HepG2 (cell line): ENCODE results near the gene FNDC3B. TPM values are rescaled to one million over a fixed set of nuclear protein-coding genes. Genes with fewer than 3 reads are reported as not detected.

Experiments used
- ATAC-seq: fragments of 200-7000 bp; cut with Tn5 transposase; 3 replicates; pipeline ENCODE4 v1.9.1; 2020; ENCODE audit warnings: mild to moderate bottlenecking, moderate library complexity
- BruUV-seq: library from RNA; stranded (reverse); fragments of 400-500 nt; replicated peaks from 2 replicates; lab custom pipeline; 2021; lab: Mats Ljungman, UMichigan
- CTCF ChIA-PET: fragments of 300-600 bp; formaldehyde crosslinking; extraction: SDS; loops from one replicate; lab custom pipeline; 2021; ENCODE audit warnings: low total read pairs, inconsistent platforms, low intra/inter-chr PET ratio; lab: Yijun Ruan, JAX
- POLR2A ChIA-PET: fragments of 350-600 bp; sonication (Branson Sonifier 250); formaldehyde crosslinking; loops from one replicate; lab custom pipeline; 2020; ENCODE audit warnings: antibody characterized with exemption, inconsistent platforms; lab: Yijun Ruan, JAX
- DNase-seq: peaks from one replicate; pipeline ENCODE4 v3.0.0-alpha.2; 2015; ENCODE audit warnings: low spot score
- FAIRE-seq: peaks from 3 replicates; lab custom pipeline; 2011; peaks lifted over from hg19 to GRCh38; lab: Jason Lieb, UNC
- H2AFZ ChIP-seq: one replicate; pipeline ENCODE4 v1.6.1; 2011; ENCODE audit warnings: low read length, inconsistent platforms
- H3K27ac ChIP-seq: fragments of 300-600 bp; 3 replicates; pipeline ENCODE4 v1.8.0; 2011; ENCODE audit warnings: mixed run types, mild to moderate bottlenecking, mixed read lengths, low read length, inconsistent platforms; ENCODE audit not compliant: insufficient read depth; ENCODE audit errors: extremely low read length
- H3K27me3 ChIP-seq, 2 experiments: fragments of 200-600 bp in 1 of 2; 2 replicates in 1 of 2; 3 replicates in 1 of 2; pipeline versions ENCODE4 v1.6.0 to v1.8.0; 2011; ENCODE audit warnings: low read length in 2 of 2, mild to moderate bottlenecking in 2 of 2, moderate library complexity in 2 of 2, inconsistent platforms in 1 of 2; ENCODE audit not compliant: insufficient read depth in 2 of 2, control insufficient read depth in 1 of 2
- H3K36me3 ChIP-seq, 2 experiments: fragments of 200-600 bp in 1 of 2; replicated peaks in 1 of 2; 2 replicates in 1 of 2; 3 replicates in 1 of 2; pipeline versions ENCODE4 v1.5.1 to v1.8.0; 2011; ENCODE audit warnings: low read length in 2 of 2, inconsistent platforms in 1 of 2; ENCODE audit not compliant: insufficient read depth in 2 of 2, control insufficient read depth in 1 of 2
- H3K4me1 ChIP-seq: 2 replicates; pipeline ENCODE4 v1.5.1; 2012; ENCODE audit warnings: low read length, inconsistent platforms; ENCODE audit not compliant: insufficient read depth
- H3K4me2 ChIP-seq: 2 replicates; pipeline ENCODE4 v1.6.0; 2011; ENCODE audit warnings: low read depth, low read length, inconsistent platforms
- H3K4me3 ChIP-seq, 3 experiments: fragments of 200-600 bp in 1 of 3; sonication (generic), shearing (Covaris generic) in 1 of 3; replicated peaks in 1 of 3; 2 replicates each; pipeline ENCODE4 v1.5.1; 2011 to 2016; ENCODE audit warnings: low read length in 3 of 3, inconsistent platforms in 2 of 3, low read depth in 2 of 3, mild to moderate bottlenecking in 2 of 3, control low read depth in 1 of 3, mixed read lengths in 1 of 3; ENCODE audit not compliant: insufficient read depth in 1 of 3
- H3K79me2 ChIP-seq: one replicate; pipeline ENCODE4 v1.6.1; 2011; ENCODE audit warnings: low read length, inconsistent platforms; ENCODE audit not compliant: insufficient read depth
- H3K9ac ChIP-seq: 2 replicates; pipeline ENCODE4 v1.6.0; 2011; ENCODE audit warnings: mild to moderate bottlenecking, low read depth, low read length, inconsistent platforms; ENCODE audit not compliant: insufficient read depth
- H3K9me3 ChIP-seq: 2 replicates; pipeline ENCODE4 v1.5.1; 2012; ENCODE audit warnings: mild to moderate bottlenecking, low read length
- H4K20me1 ChIP-seq: 2 replicates; pipeline ENCODE4 v1.6.0; 2011; ENCODE audit warnings: inconsistent platforms, mild to moderate bottlenecking, low read length, moderate library complexity; ENCODE audit not compliant: insufficient read depth
- AGO2 ChIP-seq: fragments of 200-400 bp; formaldehyde crosslinking; optimal IDR thresholded peaks from 2 replicates; pipeline ENCODE3; 2017; ENCODE audit warnings: mild to moderate bottlenecking, low read depth, low read length, moderate library complexity
- CTCF ChIP-seq: sonication (generic); formaldehyde crosslinking; IDR thresholded peaks from 2 replicates; pipeline ENCODE4 v1.5.0; 2020; ENCODE audit warnings: mild to moderate bottlenecking, missing genetic modification reagents, moderate library complexity
- MYC ChIP-seq: sonication (generic); formaldehyde crosslinking; IDR thresholded peaks from 2 replicates; pipeline ENCODE4 v1.9.0; 2021; ENCODE audit warnings: missing genetic modification reagents, borderline replicate concordance
- SOX5 ChIP-seq: IDR thresholded peaks from 2 replicates; pipeline ENCODE4 v1.6.1; 2016; ENCODE audit warnings: borderline replicate concordance
- STAG1 ChIP-seq: sonication (generic); formaldehyde crosslinking; IDR thresholded peaks from 2 replicates; pipeline ENCODE4 v1.4.0; 2020; ENCODE audit warnings: missing genetic modification reagents
- ZNF276 ChIP-seq: sonication (generic); formaldehyde crosslinking; IDR thresholded peaks from 2 replicates; pipeline ENCODE4 v1.4.0; 2020; ENCODE audit warnings: mild to moderate bottlenecking, low read depth, missing genetic modification reagents
- WGBS: methylation state at CpG from one replicate; pipeline ENCODE4 v1.1.6; 2017; ENCODE audit warnings: low lambda C conversion rate; 5-methylcytosine and 5-hydroxymethylcytosine counted together
- in situ Hi-C: cut with HindIII; loops from 2 replicates; pipeline ENCODE4 v1.10.0; 2017; ENCODE audit warnings: low pct_unique_long_range_greater_than_20kb; ENCODE audit not compliant: extremely low pct_ligation_motif_present
- intact Hi-C: fragments of 100-400 bp; cut with micrococcal nuclease; formaldehyde crosslinking; loops from one replicate; pipeline ENCODE4 v1.10.0; 2022; ENCODE audit not compliant: unreplicated experiment
- polyA plus RNA-seq, 8 experiments: library from polyadenylated mRNA; depleted of rRNA in 3 of 8; stranded (reverse) in 7 of 8; unstranded in 1 of 8; fragments of >200 nt; fragmentation: Illumina TruSeq in 4 of 8; extraction: Trizol in 4 of 8; gene quantifications; 2 replicates each; pipeline versions ENCODE4 v1.2.1 to v1.2.3, GENCODE V29; 2011 to 2016; ENCODE audit warnings: low read depth in 4 of 8, missing spikeins in 1 of 8, mixed read lengths in 1 of 8; ENCODE audit not compliant: insufficient read depth in 1 of 8
- total RNA-seq, 5 experiments: library from RNA; depleted of rRNA; stranded (reverse); fragments of >200 nt; fragmentation: Illumina TruSeq; extraction: Trizol; gene quantifications; 2 replicates each; pipeline ENCODE4 v1.2.3, GENCODE V29; 2016; ENCODE audit warnings: low read depth in 1 of 5

Gene FNDC3B
- total and polyA plus RNA-seq, 2 of the 13 experiments (the other 11 are each of a cell fraction or from before 2014, with no cell fraction given): 74.8 to 103 TPM

GRCh38 chr3:172341482-172342059 lies 302.2 kb downstream of the FNDC3B start:
- TSS peak; percentile 3 for BruUV-seq
- Histone ChIP-seq H3K27ac (no peak overlapping the region), H3K36me3 (peaks cover 34 to 86% of the 10 kb centered on the region in 2 experiments), H3K4me1 (no peaks in the 10 kb centered on the region), H3K27me3 (no peaks in the 10 kb centered on the region), H3K4me3 (no peak overlapping the region), H3K9me3 (no peaks in the 10 kb centered on the region), H3K4me2 (no peak overlapping the region), H3K9ac (no peak overlapping the region), H4K20me1 (peaks cover 37% of the 10 kb centered on the region), H2AFZ (no peak overlapping the region), H3K79me2 (no peaks in the 10 kb centered on the region)
- FAIRE-seq: peak; percentile 34
- peak; percentile 66 for DNase-seq
- peak; percentile 49 for ATAC-seq
- intact Hi-C loops: no loop called here
- 87% methylated on average over 4 of the region's 4 CpGs for WGBS
- in situ Hi-C loops: no loop called here
- CTCF ChIA-PET: no interaction called here
- POLR2A ChIA-PET: no interaction called here
- TF ChIP-seq SOX5 (CRISPR knock-in tag) (0 out of 2 replicates have a peak, but pooled peaks have one; percentile 10), MYC (CRISPR knock-in tag) (no peak), STAG1 (CRISPR knock-in tag) (peak; percentile 46), CTCF (peak; percentile 53), AGO2 (peak; percentile 24), ZNF276 (CRISPR knock-in tag) (no peak)
